Stimulated activated CD4-positive, alpha-beta T cell treated with anti-CD3 and anti-CD28 coated beads, Interleukin-15, amount 100 ng/mL, for 48 hours (primary cell): Measurements from ENCODE around the gene PHACTR1.
"Not testable (repeated sequence)": the region's sequence is repeated elsewhere in the genome, so short reads cannot be mapped to it uniquely, and the experiment has no call there.

Source experiments
- DNase-seq, 2 donors: peaks; one replicate each; pipeline ENCODE4 v3.0.0-alpha.2; 2020; ENCODE audit warnings: low read depth in 2 of 2

Gene PHACTR1

DNA sequence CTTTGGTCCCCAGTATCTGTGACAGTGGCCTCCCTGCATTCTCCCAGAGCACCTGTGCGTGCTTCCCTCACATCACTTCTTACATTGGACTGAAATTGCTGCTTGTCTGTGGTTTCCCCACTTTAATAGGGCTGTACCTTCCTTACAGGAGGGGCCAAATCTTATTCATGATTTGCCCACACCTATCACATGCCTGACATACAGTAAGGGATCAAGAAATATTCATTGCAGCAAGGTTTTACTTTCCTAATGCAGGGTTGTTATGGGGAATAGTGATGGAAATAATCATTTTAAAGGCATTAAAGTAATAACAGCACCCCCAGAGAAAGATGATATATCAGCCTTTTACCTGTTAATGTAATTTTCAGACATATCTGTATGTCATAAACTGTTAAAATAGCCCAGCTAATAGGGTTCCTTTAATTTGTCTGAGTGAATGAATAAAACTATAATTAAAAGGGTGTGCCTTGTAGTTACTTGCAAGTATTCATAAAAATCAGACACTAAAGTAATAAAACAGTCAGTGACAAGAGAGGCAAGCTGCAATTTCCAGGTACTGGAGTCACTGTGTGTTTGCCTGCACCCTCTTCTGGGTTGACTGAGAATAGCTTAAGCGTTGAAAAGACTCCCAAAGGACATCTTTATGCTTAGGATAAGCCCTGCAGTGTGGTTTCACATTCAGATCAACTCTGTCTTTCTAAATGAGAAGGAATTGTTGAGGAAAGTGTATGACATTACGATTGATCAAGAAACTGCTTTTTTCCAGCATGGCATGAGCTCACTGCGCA, 182.7 kb downstream of the PHACTR1 start:
- DNase-seq, result no peak

DNA sequence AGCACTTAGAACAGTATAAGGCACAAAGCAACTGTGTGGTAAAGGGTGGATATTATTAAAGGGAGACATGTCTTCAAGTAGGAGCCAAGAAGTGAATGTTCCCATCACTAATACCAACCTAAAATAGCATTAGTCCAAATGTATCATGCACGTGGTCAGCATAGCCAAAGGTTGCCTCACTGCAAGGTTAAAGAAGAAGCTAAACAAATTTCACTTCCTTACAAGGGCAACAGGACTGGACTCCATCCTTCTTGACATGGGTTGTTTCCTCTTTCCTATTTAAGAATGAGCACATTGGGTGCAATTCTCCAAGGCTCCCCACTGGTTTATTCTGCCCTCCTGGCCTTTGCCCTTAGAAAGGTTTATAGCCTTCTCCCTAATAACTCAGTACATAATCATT, 186.7 kb downstream of the PHACTR1 start:
- DNase-seq, result no peak

DNA sequence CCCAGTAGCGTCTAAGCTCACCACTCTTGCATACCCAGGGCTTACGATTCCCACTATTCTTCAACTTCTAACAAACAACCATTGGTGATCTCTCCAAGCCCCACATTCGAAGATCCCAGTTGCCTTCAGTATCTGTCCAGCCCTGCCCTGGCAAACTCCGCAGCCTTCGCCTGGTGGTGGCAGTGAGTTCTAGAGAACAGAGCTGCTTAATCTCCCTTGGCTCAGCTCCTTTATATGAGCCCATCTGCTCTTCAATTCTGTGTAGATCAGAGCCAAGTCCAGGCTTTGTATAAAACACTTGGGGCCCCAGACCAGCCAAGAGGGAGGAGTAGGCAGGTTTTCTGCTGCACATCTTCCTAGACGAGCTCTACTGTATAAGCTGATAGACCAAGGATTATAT, 193.3 kb downstream of the PHACTR1 start:
- DNase-seq, result no peak

DNA sequence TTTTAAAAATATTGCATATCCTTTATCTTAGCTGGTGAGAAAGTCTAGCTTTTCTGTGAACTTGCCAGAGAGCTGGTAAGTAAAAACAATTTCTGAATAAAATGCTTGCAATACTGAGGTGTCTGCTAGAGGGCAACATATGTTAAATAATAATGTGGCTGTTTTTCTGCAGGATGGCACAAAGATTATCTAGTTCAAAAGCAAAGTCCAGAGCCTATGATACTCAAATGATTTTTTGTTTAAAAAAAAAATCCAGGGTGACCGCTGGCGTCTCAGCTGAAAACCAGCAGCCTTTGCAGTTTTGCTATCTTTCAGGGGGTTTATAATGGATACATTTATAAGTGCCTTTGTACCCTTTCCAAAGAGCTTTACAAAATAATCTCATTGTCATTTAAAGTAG, 194.9 kb downstream of the PHACTR1 start:
- DNase-seq, result no peak

DNA sequence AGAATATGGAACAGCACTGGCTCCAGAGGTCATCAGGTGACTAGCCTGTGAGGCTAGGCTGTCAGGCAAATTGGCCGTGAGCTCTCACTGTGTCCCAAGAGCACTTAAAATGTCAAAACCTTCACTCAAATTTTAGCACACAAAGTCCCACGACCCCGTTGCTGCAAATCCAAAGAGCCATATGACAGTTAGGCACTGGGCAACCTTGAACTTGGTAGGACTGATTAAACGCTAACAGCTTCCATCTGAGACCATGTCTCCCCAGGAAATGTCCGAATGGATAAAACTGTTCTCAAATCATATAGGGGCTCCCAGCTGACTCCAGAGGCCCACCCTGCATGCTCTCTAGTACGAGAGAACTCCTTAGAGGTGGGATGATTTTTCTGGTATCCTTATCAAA, 196.6 kb downstream of the PHACTR1 start:
- no peak for DNase-seq

DNA sequence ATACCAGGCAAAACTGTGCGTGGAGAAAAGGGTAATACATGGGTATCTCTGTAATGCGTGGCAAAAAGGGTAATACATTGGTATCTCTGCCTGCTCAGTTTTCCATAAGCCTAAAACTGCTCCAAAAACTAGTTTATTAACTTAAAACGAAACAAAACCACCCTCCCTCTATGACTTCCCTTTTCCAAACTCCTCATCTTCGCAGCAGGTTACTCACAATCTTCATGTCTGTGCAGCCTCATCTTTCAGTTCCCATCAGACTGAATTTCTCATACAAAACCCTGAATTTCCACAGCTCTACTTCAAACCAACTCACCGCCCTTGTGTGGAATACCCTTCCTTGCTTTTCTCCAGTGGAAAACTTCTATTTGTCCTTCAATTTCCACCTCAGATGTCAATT, 199.4 kb downstream of the PHACTR1 start:
- DNase-seq, result no peak

DNA sequence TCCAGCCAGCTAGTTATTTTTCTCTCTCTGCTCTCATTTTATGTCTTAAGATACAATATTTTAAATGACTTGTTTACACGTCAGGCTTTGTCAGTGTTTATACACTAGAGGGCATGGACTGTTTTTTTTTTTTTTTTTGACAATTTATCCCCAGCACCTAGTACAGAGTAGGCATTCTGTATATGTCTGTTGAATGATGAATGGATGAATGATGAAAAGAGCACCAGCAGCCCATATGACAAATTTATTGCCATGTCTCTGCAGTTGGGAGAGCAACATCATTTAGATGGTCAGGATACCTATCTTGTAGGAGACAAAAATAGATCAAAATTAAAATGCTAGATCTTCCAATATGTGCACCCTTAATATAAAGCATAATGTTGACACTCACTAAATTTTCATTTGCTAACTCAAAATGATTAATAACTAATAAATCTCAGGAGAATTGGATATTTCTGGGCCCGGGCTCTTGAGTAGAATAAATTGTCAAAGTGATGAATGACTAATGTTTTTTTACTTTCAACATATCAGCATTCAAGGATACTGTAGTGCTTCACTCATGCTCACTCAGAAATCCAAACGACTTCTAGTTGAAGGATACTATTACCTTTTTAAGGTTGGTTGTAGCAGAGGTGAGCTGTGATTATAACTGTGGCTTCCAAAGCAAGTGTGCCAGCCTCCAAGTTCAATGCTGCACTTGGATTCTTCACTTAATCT, 200.0 kb downstream of the PHACTR1 start:
- no peak for DNase-seq

DNA sequence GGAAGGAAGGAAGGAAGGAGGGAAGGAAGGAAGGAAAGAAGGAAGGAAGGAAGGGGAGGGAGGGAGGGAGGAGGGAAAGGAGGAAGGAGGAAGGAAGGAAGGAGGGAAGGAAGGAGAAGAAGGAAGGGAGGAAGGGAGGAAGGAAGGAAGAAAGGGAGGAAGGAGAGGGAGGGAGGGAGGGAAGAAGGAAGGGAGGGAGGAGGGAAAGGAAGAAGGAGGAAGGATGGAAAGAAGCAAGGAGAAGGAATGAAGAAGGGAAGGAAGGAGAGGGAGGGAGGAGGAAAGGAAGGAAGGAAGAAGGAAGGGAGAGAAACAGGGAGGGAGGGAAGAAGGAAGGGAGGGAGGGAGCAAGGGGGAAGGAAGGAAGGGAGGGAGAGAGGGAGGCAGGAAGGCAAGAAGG, 204.9 kb downstream of the PHACTR1 start:
- DNase-seq, result no peak

DNA sequence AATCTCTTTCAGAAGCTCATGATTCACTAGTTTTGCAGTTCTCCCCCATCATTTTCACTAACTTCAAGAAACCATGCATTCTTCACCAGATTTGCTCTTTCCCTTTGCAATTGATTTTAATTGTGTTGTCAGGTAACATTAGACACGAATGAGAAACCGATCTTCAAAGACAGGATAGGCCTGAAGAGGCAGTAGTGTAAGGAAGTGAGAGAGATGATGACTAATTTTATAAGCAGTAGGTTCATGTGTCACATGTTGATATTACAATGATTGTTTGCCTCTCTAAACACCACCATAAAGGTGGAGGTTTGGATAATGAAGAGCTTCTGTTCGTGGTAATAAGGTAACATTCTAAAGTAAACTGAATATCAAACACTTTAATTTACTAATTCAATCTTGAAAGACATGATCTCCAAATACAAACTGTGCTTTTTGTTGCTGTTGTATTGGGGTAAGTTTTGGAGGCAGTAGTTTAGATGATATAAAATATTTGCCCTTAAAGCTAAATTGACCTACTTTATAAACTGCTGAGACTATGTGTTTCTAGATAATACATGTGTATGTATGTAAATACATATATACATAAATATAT, 207.2 kb downstream of the PHACTR1 start:
- no peak for DNase-seq

DNA sequence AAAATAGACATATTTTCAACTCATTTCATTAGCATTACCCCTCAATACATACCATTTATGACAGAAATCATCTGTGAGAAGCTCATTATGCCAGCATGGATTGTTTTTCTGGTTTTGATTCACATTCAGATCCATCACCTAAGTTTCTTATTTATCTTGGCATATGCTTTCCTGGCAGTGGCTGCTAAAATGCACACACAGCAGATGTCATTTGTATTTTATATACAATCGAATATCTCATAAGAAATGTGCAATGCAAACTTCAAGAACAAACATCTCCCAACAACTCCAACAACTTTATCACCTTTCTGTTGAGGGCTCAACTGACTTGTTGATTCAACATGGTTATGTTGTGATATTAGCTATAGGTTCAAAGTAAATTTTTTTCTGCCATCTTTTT, 208.3 kb downstream of the PHACTR1 start:
- DNase-seq, result no peak

DNA sequence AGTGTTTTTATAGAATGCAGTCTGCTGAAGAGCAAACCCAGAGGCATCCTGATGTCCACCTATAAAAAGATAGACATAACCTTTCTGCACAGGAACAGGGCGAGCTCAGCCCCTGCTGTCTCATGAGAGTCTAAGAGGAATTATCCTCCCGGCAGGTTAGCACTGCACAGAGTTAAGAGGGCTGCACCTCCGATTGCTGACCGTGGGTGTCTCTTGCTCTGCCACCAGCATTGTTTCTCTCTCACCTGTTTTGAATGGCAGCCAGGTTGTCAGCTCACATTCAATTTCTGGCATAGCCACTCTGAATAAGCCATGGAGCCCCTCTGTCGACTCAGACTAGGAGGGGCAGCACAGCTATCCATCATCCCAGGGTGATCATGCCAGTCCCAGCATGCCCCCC, 211.2 kb downstream of the PHACTR1 start:
- no peak for DNase-seq

DNA sequence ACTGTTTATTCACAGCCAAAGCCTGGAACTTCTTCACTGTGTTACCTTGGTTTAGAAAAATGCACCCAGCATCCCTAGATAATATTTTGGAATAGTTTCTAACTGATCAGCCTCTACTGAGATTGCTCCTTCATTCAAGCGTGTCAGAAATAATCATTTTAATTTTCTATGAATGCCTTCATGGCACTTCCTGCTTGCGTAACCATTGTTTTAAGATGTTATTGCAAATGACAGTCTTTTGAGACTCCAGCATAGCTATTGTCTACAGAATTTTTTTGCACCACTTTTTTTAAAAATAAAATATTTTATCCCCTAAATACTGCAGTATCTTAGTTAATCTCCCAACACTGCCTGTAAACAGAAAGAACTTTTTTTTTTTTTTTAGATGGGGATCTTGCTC, 213.1 kb downstream of the PHACTR1 start:
- no peak for DNase-seq

DNA sequence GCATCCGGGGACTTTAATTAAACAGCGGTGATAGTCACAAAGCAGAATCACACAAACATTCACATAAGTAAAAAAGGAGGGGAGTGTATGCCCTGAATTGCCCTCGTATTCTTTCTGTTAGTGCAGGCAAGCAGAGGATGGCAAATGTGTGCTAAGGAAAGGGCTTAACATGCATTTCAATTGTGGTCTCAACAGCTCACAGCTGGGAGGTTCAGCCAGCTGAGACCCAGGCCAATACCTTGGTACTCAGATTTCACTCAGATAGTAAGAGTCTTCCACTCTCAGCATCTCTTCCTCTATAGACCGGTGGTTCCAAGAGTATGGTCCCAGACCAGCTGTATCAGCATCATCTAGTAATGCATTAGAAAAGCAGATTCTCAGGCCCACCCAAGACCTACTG, 215.1 kb downstream of the PHACTR1 start:
- no peak for DNase-seq

DNA sequence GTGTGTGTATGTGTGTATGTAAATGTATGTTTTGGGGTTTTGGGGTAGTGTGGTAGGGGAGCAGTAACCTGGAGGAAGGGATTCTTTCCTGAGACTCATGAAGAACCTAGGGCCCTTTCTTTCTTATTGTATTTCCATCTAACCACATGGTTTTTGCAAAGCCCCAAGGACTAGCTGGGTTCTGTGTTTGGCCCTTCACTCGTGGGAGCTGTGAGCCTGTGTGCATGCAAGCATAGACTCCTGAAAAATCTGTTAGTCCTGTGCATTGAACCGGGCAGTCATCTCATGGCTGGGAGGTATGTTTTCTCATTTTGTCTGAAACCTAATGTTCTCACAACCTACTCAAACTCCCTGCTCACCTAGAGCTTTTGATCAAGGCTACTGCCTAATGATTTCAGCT, 219.1 kb downstream of the PHACTR1 start:
- DNase-seq, result no peak

DNA sequence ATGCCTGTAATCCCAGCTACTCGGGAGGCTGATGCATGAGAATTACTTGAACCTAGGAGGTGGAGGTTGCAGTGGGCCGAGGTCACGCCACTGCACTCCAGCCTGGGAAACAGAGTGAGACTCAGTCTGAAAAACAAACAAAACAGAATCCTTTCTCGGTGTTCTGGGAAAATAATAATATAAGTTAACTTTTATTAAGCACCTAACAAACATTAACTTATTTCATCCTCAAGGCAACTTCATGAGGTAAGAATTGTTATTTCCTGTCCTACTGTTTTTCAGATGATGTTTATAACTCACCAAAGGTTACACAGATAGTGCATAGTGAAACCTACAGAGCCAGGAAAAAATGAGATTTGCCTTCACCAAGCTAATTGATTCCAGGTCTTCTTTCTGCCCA, 221.4 kb downstream of the PHACTR1 start:
- DNase-seq, result no peak

DNA sequence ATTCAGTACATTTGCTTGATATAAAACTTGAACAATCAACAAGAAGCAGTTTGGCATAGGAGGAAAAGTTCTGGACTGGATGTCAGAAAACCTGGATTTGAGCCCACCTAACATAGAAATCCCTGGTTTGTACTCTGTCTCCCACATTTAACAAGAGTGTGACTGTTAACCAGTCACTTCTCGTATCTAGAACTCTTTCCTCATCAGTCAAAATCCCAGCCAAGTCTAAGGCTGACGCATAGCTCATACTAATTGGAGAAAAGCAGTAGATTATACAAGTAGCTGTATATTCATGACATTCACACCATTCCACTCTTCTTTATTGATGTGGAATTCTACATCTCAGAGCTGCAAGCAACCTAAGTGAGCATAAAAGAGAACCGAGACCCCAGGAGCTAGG, 222.7 kb downstream of the PHACTR1 start:
- DNase-seq, result no peak

DNA sequence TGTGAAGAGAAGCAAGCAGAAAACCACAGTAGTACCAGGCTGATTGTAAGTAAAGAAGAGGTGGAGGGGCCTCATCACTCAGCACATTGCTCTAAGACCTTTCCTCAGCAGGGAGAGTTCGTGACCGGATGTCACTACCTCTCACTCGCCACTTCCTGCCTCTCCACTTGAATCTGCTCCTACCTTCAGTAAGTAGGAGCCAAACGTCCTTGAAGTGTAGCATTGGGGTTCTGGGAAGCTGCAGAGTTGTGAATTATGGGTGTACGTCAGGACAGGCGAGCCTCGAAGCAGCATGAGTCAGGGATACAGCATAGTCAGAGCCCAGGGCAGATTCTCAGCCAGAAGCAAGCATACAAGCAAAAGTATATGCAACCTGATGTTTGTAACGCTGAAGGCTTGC, 224.9 kb downstream of the PHACTR1 start:
- no peak for DNase-seq

DNA sequence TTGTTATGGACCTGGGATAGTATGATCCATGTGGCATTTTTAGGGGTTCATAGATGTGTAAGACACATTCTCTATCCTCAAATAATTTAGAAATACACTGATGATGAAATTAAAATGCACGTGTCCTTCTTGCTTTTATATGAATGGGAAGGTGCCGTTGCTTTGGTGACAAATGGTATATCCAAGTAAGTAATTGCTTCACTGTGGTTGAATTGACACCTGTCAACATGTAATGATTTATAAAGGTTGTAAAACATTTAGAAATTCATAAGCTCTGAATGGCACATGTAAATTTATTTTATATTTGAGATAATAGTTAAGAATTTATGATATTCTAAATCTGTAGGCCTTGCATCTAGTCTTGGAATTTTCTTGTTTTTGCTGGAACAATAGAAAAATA, 227.0 kb downstream of the PHACTR1 start:
- no peak for DNase-seq

DNA sequence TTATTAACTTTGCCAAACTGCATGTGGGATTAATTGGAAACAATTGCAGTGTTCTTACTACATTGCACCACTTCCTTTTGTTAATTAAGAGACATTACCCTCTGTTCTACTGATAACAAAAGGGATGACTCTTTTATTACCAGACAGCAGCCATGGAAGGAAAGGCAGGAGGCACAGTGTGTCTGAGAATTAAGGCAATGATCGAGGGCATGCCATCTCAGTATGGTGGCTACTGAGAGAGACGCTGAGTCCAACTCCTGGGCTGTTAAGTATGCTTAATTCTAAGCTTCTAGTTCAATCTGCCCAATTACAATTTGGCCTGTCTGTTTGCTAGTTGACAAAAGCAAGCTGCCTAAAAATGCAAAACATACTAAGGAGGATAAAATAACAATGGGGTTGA, 227.4 kb downstream of the PHACTR1 start:
- no peak for DNase-seq

DNA sequence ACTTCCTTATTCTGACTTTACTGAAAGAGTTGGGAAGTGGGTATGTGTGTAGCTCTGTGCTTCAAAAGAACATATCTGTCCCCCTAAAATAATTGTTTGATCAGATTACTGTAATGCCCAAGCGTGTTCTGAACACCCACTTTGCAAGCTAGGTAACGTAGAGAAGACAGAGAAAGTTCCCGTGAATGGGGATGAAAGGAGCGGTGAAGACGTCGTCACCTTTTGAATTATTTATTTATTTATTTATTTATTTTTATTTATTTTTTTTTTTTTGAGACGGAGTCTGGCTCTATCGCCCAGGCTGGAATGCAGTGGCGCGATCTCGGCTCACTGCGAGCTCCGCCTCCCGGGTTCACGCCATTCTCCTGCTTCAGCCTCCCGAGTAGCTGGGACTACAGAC, 228.0 kb downstream of the PHACTR1 start:
- DNase-seq, result not testable (repeated sequence)

DNA sequence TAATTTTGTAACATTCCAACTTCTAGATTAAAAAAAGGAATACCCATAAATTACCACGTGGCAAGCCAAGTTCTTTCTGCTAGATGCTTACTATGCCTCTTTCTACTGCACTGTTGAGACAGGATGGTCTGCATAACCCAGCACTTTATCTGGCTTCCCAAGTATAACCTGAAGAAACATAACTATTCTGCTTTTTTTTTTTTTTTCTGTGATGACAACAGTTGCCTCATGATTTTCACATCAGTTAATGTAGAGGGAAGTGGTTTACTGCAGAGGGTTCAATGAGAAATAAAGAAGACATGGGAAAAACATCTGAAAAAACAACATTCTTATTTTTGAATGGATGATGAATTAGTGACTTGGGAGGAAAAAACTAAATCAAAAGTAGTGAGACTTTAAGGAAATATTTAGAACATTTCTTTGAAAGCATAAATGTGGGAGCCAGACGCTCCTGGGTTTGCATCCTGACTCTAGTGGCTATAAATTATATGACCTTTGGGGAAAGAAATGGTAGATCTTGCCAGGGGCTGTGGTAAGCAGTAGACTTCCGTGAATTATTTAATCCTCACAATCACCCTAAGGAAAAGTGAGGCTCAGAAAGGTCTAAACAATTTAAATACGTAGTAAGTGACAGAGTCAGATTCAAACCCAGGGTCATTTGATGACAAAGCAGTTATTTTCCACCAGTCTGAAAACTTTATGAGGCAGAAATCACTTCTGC, 230.7 kb downstream of the PHACTR1 start:
- DNase-seq, result no peak

DNA sequence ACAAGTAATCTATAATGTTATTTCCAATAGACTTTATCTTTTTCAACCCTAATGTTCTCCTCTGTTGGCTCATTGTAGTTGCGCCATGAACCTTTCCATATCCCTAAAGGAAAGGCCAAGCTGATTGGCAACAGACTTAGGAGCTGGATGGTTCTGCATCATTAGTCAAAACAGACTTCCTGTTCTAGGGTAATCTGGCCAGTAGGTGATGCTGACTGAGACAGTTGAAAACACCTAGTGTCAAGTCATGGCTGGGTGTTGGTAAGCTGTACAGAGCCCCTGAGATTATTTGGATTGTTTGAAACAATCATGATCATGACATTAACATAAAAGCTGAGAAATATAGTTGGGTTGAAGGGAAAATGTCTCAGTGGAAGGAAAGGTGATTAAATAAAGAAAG, 231.4 kb downstream of the PHACTR1 start:
- DNase-seq, result no peak

DNA sequence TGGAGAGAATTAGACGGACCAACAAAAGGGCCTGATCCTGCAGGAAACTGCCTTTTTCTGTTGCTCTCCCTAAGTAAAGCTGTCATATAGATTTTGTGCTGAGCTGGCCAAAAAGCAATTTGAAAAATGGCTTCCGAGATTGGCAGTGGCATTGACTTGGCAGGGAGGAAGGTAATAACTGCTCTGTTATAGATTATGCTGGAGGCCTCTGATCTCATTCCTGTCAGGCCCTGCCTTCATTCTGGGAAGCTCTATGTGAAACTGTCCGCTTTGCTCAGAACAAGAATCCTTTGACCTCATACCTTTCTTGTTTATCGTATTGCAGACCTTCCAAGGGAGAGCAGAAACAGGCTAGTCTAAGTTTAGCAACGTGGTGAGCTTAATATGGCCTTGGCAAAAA, 234.4 kb downstream of the PHACTR1 start:
- DNase-seq, result no peak
